ENCODE measurements around the gene MDFIC2.

The MDFIC2 gene

DNA sequence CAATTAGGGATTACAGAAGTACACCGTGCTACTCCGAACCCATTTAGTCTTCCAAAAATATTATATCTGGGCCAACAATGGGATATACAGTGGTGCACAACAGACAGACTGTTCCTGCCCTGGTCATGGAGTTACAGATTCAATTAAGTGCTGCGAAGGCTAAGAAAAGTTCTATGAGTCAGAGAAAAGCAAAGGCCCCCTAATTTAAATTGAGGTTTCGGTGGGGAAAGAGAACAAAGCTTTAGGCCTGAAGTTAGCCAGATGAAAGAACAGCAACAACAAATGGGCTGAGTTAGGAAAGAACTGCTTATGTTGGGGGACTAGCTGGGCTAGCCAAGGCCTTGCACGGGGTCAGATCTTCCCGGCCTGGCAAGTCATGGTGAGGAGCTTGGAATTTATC is 131.8 kb downstream of the MDFIC2 start:
- no peak overlapping the region for H3K27ac ChIP-seq
- TF ChIP-seq, protein P1, sequence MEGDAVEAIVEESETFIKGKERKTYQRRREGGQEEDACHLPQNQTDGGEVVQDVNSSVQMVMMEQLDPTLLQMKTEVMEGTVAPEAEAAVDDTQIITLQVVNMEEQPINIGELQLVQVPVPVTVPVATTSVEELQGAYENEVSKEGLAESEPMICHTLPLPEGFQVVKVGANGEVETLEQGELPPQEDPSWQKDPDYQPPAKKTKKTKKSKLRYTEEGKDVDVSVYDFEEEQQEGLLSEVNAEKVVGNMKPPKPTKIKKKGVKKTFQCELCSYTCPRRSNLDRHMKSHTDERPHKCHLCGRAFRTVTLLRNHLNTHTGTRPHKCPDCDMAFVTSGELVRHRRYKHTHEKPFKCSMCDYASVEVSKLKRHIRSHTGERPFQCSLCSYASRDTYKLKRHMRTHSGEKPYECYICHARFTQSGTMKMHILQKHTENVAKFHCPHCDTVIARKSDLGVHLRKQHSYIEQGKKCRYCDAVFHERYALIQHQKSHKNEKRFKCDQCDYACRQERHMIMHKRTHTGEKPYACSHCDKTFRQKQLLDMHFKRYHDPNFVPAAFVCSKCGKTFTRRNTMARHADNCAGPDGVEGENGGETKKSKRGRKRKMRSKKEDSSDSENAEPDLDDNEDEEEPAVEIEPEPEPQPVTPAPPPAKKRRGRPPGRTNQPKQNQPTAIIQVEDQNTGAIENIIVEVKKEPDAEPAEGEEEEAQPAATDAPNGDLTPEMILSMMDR (conservative IDR thresholded peaks at IDR 0.05) = no peak

DNA sequence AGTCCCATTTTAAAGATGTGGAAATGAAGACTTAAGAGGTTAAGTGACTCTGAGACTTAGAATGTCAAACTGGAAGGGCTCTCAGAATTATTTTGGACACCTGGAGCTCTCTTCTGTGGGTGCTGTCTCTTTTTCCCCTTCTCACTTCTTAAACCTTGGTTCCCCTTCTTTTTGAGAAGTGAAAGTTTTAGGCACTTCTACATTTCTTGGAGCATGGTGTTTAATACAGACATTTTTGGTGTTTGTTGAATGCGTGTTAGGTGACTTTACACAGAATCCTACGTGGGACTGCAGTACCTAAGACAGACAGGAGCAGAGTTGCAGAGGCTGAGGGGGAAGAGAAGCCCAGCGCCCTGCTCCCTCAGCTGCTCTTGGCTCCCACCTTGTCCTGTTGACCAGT is 133.3 kb downstream of the MDFIC2 start:
- H3K27ac ChIP-seq = no peak overlapping the region

DNA sequence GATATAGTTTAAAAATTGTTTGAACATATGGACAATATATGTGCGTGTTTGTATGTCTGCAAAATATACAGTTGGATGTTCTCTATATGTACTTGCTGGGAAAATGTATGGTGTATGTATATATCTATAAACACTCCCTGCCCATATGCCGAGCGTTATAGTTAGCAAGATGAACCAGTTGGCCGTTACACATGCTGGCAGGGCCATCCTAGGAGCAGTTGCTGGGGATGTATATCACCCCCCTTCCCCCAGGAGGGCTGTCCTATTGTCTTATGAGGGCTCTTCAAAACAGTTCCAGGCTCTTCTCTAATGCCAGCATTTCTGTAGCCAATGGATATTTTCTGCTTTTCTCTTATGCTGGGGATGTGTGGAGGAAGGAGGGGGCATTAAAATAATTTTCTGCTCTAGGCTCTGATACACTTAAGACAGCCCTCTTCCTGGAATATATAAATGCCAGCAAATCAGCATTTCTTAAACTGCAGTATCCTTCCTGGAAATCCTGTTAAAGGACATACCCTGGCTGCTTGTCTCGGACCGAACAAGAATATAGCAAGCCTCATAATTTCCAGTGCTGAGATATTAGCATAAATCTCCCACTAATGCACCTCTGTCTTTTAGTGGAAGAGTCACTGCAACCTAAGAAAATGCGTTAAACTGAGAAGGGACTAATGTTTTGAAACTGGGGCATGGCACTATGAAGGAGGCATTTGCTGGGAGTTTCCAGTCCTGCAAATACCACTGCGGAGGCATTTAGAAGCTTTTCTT is 134.4 kb downstream of the MDFIC2 start:
- TF ChIP-seq, protein P1 (conservative IDR thresholded peaks at IDR 0.05) = no peak
- H3K27ac ChIP-seq = no peak overlapping the region

More for the DNA sequence above, 133.3 kb downstream of the MDFIC2 start:
- TF ChIP-seq, protein P1 (conservative IDR thresholded peaks at IDR 0.05) = no peak

DNA sequence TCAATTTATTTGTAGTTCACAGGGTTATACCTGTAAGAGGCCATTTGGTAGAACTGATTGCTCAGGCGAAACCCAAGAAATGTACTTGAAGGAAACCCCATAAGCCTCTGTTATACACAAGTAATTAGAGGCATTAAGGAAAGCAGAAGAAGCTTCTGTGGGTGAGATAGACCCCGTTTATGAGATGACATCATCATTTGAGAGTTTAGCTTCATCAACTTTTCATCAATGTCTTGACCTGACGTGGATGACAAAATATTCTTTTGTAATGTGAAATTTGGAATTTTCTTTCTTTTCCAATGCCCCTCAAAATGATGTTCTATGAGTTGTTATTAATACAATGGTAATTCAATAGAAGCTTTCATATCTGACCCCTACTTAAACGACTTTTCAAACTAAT is 136.2 kb downstream of the MDFIC2 start:
- TF ChIP-seq, protein P1 (conservative IDR thresholded peaks at IDR 0.05) = no peak
- no peak overlapping the region for H3K27ac ChIP-seq

DNA sequence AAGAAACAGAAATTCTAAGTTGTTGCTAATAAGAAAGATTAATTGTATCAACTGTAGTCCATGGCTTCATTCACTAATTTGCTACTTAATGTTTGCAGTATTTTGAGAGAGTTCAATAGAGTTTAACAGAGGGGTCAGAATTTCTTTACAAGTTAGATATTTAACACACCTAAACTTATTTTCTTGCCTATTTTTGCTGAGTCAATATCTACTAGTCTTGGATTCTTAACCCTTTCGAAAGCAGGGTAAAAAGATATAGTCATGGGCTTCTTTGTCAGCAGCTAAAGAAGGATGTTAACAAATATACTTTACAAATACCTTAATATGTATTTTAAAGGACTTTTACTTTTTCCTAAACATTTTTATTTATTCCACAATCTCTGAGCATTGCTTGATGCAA is 155.6 kb downstream of the MDFIC2 start:
- TF ChIP-seq, protein P1 (conservative IDR thresholded peaks at IDR 0.05) = no peak
- no peak overlapping the region for H3K27ac ChIP-seq

DNA sequence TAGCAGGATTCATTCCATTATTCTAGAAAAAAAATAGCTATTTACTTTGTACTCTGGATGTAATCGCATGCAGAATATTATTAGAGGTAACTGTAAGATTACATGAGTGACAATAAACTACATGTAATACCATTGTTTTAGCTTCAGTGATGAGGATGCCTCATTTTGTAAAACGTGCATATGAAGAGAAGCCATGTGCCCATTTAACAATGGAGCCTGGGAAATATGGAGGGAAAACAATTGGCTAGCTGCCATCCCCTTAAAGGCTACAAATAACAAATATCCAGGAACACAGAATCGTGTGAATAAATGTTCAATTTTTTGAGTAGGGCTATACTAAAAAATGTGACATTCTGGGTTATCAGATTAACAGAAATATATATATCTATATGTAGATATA is 161.8 kb downstream of the MDFIC2 start:
- TF ChIP-seq, protein P1 (conservative IDR thresholded peaks at IDR 0.05) = no peak
- no peak overlapping the region for H3K27ac ChIP-seq

DNA sequence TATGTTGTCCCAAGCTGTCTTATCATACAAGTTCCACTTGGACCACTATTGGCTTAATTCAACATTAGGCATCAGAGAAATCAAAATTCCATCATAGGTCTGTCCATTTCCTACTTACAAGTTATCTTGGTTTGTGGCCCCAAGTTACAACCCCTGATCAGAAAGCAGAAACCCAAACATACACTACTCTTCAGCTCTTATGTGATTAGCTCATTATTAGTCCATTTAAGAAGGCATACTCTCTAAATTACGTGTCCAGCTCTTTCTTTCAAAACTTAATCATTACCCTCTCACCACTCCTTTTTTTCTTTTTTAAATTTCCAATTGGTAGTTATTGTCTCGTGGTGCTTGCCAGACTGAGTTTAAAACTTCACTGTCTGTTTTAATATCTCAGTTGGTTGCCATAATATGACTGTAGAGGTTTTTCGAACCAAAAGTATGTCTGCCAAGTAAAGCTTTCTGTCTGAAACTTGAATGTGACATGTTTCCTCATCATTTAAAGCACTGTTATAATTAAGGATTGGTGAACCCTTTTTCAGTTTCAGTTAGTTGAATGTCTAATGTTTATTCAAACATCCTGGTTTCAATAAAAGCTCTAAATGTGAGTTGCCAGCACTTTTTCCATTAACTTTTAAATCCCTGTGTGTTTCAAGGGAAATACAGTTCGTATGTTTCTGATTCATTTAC is 162.6 kb downstream of the MDFIC2 start:
- H3K27ac ChIP-seq = no peak overlapping the region
- TF ChIP-seq, protein P1 (conservative IDR thresholded peaks at IDR 0.05) = no peak
